ENCODE measurements around the gene RASA3.
"Not testable (repeated sequence)": the region's sequence is repeated elsewhere in the genome, so short reads cannot be mapped to it uniquely, and the experiment has no call there.

RASA3 gene

GRCh38 chr13:114128348-114128623 lies 4.1 kb downstream of the RASA3 start:
- Histone ChIP-seq H3K4me1 (ENCODE audit: control insufficient read depth, insufficient read depth, low read length) (peaks cover 63% of the 10 kb centered on the region), H3K36me3 (ENCODE audit: insufficient read depth, low read length) (no peaks in the 10 kb centered on the region), H3K9ac (ENCODE audit: low read depth, low read length) (peak overlapping the region; percentile 78), H3K9me3 (replicated peaks; ENCODE audit: low read length) (no peaks in the 10 kb centered on the region), H3K4me3 (ENCODE audit: low read length) (peak overlapping the region; percentile 60), H3K27me3 (ENCODE audit: control insufficient read depth, insufficient read depth, low read length) (no peaks in the 10 kb centered on the region), H3K4me2 (ENCODE audit: low read length) (peak overlapping the region; percentile 98)

GRCh38 chr13:114127473-114128347 lies 4.7 kb downstream of the RASA3 start:
- peak overlapping the region; percentile 78 for H3K9ac ChIP-seq (ENCODE audit: low read depth, low read length)

GRCh38 chr13:114126789-114127472 lies 5.5 kb downstream of the RASA3 start:
- no peaks in the 10 kb centered on the region for H3K36me3 ChIP-seq (ENCODE audit: insufficient read depth, low read length)
- H3K4me2 ChIP-seq (ENCODE audit: low read length) = peak overlapping the region; percentile 98
- H3K9me3 ChIP-seq (replicated peaks; ENCODE audit: low read length) = no peaks in the 10 kb centered on the region
- H3K4me1 ChIP-seq (ENCODE audit: control insufficient read depth, insufficient read depth, low read length) = peaks cover 77% of the 10 kb centered on the region
- H3K9ac ChIP-seq (ENCODE audit: low read depth, low read length) = peak overlapping the region; percentile 78
- no peaks in the 10 kb centered on the region for H3K27me3 ChIP-seq (ENCODE audit: control insufficient read depth, insufficient read depth, low read length)
- no peak overlapping the region for H3K4me3 ChIP-seq (ENCODE audit: low read length)

More at GRCh38 chr13:114127473-114128347, 4.7 kb downstream of the RASA3 start:
- Histone ChIP-seq H3K4me2 (ENCODE audit: low read length) (peak overlapping the region; percentile 98), H3K27me3 (ENCODE audit: control insufficient read depth, insufficient read depth, low read length) (no peaks in the 10 kb centered on the region), H3K4me1 (ENCODE audit: control insufficient read depth, insufficient read depth, low read length) (peaks cover 69% of the 10 kb centered on the region), H3K9me3 (replicated peaks; ENCODE audit: low read length) (no peaks in the 10 kb centered on the region), H3K4me3 (ENCODE audit: low read length) (peak overlapping the region; percentile 60), H3K36me3 (ENCODE audit: insufficient read depth, low read length) (no peaks in the 10 kb centered on the region)

GRCh38 chr13:114126086-114126485 lies 6.3 kb downstream of the RASA3 start:
- not testable (repeated sequence) for H3K27me3 ChIP-seq (ENCODE audit: control insufficient read depth, insufficient read depth, low read length); H3K9ac ChIP-seq (ENCODE audit: low read depth, low read length); H3K36me3 ChIP-seq (ENCODE audit: insufficient read depth, low read length); H3K9me3 ChIP-seq (replicated peaks; ENCODE audit: low read length); H3K4me2 ChIP-seq (ENCODE audit: low read length); H3K4me3 ChIP-seq (ENCODE audit: low read length)
- peaks cover 85% of the 10 kb centered on the region for H3K4me1 ChIP-seq (ENCODE audit: control insufficient read depth, insufficient read depth, low read length)

GRCh38 chr13:114125589-114125988 lies 6.8 kb downstream of the RASA3 start:
- no peak overlapping the region for H3K4me3 ChIP-seq (ENCODE audit: low read length)
- H3K27me3 ChIP-seq (ENCODE audit: control insufficient read depth, insufficient read depth, low read length) = no peaks in the 10 kb centered on the region
- no peaks in the 10 kb centered on the region for H3K9me3 ChIP-seq (replicated peaks; ENCODE audit: low read length)
- H3K4me2 ChIP-seq (ENCODE audit: low read length) = no peak overlapping the region
- peaks cover 88% of the 10 kb centered on the region for H3K4me1 ChIP-seq (ENCODE audit: control insufficient read depth, insufficient read depth, low read length)
- H3K36me3 ChIP-seq (ENCODE audit: insufficient read depth, low read length) = no peaks in the 10 kb centered on the region
- no peak overlapping the region for H3K9ac ChIP-seq (ENCODE audit: low read depth, low read length)

GRCh38 chr13:114124921-114125320 lies 7.5 kb downstream of the RASA3 start:
- Histone ChIP-seq H3K9ac (ENCODE audit: low read depth, low read length) (no peak overlapping the region), H3K9me3 (replicated peaks; ENCODE audit: low read length) (no peaks in the 10 kb centered on the region), H3K4me2 (ENCODE audit: low read length) (no peak overlapping the region), H3K36me3 (ENCODE audit: insufficient read depth, low read length) (no peaks in the 10 kb centered on the region), H3K27me3 (ENCODE audit: control insufficient read depth, insufficient read depth, low read length) (no peaks in the 10 kb centered on the region), H3K4me3 (ENCODE audit: low read length) (no peak overlapping the region), H3K4me1 (ENCODE audit: control insufficient read depth, insufficient read depth, low read length) (peaks cover 84% of the 10 kb centered on the region)

GRCh38 chr13:114124431-114124830 lies 8.0 kb downstream of the RASA3 start:
- Histone ChIP-seq H3K4me2 (ENCODE audit: low read length) (no peak overlapping the region), H3K27me3 (ENCODE audit: control insufficient read depth, insufficient read depth, low read length) (no peaks in the 10 kb centered on the region), H3K4me1 (ENCODE audit: control insufficient read depth, insufficient read depth, low read length) (peaks cover 79% of the 10 kb centered on the region), H3K9ac (ENCODE audit: low read depth, low read length) (no peak overlapping the region), H3K36me3 (ENCODE audit: insufficient read depth, low read length) (no peaks in the 10 kb centered on the region), H3K9me3 (replicated peaks; ENCODE audit: low read length) (no peaks in the 10 kb centered on the region), H3K4me3 (ENCODE audit: low read length) (no peak overlapping the region)

GRCh38 chr13:114123876-114124275 lies 8.5 kb downstream of the RASA3 start:
- H3K27me3 ChIP-seq (ENCODE audit: control insufficient read depth, insufficient read depth, low read length) = no peaks in the 10 kb centered on the region
- H3K4me3 ChIP-seq (ENCODE audit: low read length) = no peak overlapping the region
- H3K4me1 ChIP-seq (ENCODE audit: control insufficient read depth, insufficient read depth, low read length) = peaks cover 74% of the 10 kb centered on the region
- H3K36me3 ChIP-seq (ENCODE audit: insufficient read depth, low read length) = no peaks in the 10 kb centered on the region
- no peak overlapping the region for H3K4me2 ChIP-seq (ENCODE audit: low read length)
- no peak overlapping the region for H3K9ac ChIP-seq (ENCODE audit: low read depth, low read length)
- no peaks in the 10 kb centered on the region for H3K9me3 ChIP-seq (replicated peaks; ENCODE audit: low read length)

GRCh38 chr13:114123448-114123847 lies 9.0 kb downstream of the RASA3 start:
- peak overlapping the region; percentile 2 for H3K4me3 ChIP-seq (ENCODE audit: low read length)
- H3K9ac ChIP-seq (ENCODE audit: low read depth, low read length) = peak overlapping the region; percentile 23
- peaks cover 74% of the 10 kb centered on the region for H3K4me1 ChIP-seq (ENCODE audit: control insufficient read depth, insufficient read depth, low read length)
- H3K9me3 ChIP-seq (replicated peaks; ENCODE audit: low read length) = no peaks in the 10 kb centered on the region
- peak overlapping the region; percentile 45 for H3K4me2 ChIP-seq (ENCODE audit: low read length)
- H3K27me3 ChIP-seq (ENCODE audit: control insufficient read depth, insufficient read depth, low read length) = no peaks in the 10 kb centered on the region
- H3K36me3 ChIP-seq (ENCODE audit: insufficient read depth, low read length) = no peaks in the 10 kb centered on the region

GRCh38 chr13:114122591-114123211 lies 9.7 kb downstream of the RASA3 start:
- peaks cover 74% of the 10 kb centered on the region for H3K4me1 ChIP-seq (ENCODE audit: control insufficient read depth, insufficient read depth, low read length)
- no peaks in the 10 kb centered on the region for H3K36me3 ChIP-seq (ENCODE audit: insufficient read depth, low read length)
- no peaks in the 10 kb centered on the region for H3K27me3 ChIP-seq (ENCODE audit: control insufficient read depth, insufficient read depth, low read length)
- H3K4me3 ChIP-seq (ENCODE audit: low read length) = peak overlapping the region; percentile 2
- peak overlapping the region; percentile 44 for H3K9ac ChIP-seq (ENCODE audit: low read depth, low read length)
- H3K4me2 ChIP-seq (ENCODE audit: low read length) = peak overlapping the region; percentile 50
- H3K9me3 ChIP-seq (replicated peaks; ENCODE audit: low read length) = no peaks in the 10 kb centered on the region

GRCh38 chr13:114122127-114122511 lies 10.3 kb downstream of the RASA3 start:
- Histone ChIP-seq H3K4me2 (ENCODE audit: low read length) (peak overlapping the region; percentile 50), H3K9me3 (replicated peaks; ENCODE audit: low read length) (no peaks in the 10 kb centered on the region), H3K27me3 (ENCODE audit: control insufficient read depth, insufficient read depth, low read length) (no peaks in the 10 kb centered on the region), H3K36me3 (ENCODE audit: insufficient read depth, low read length) (no peaks in the 10 kb centered on the region), H3K9ac (ENCODE audit: low read depth, low read length) (peak overlapping the region; percentile 44), H3K4me3 (ENCODE audit: low read length) (no peak overlapping the region), H3K4me1 (ENCODE audit: control insufficient read depth, insufficient read depth, low read length) (peaks cover 74% of the 10 kb centered on the region)

Measured in skeletal muscle satellite cell (primary cell).